Measurements from ENCODE around the gene CIAO2B. TPM values are rescaled to one million over a fixed set of nuclear protein-coding genes. Genes with fewer than 3 reads are reported as not detected.

Gene CIAO2B
- total RNA-seq, 1 donor from 2014 or later: 89.4 TPM

GRCh38 chr16:66903544-66904427 lies 30.4 kb downstream of the CIAO2B start:
- Mint-ChIP-seq H3K4me1 (ENCODE audit: low read depth, unreplicated experiment) (peaks cover 22% of the 10 kb centered on the region), H3K9me3 (ENCODE audit: unreplicated experiment) (no peaks in the 10 kb centered on the region), H3K36me3 (ENCODE audit: unreplicated experiment) (no peaks in the 10 kb centered on the region), H3K27ac (ENCODE audit: unreplicated experiment) (no peak overlapping the region), H3K27me3 (ENCODE audit: unreplicated experiment) (peaks cover 8% of the 10 kb centered on the region), H3K4me3 (ENCODE audit: unreplicated experiment) (no peak overlapping the region)
- no peak for DNase-seq
- TF ChIP-seq CTCF (IDR thresholded peaks at IDR 0.05; ENCODE audit: partially characterized antibody, unreplicated experiment): no peak

GRCh38 chr16:66902648-66903543 lies 31.3 kb downstream of the CIAO2B start:
- no peaks in the 10 kb centered on the region for H3K36me3 Mint-ChIP-seq (ENCODE audit: unreplicated experiment)
- no peak overlapping the region for H3K27ac Mint-ChIP-seq (ENCODE audit: unreplicated experiment)
- no peak for DNase-seq
- no peak overlapping the region for H3K4me3 Mint-ChIP-seq (ENCODE audit: unreplicated experiment)
- peaks cover 9% of the 10 kb centered on the region for H3K27me3 Mint-ChIP-seq (ENCODE audit: unreplicated experiment)
- no peak for TF ChIP-seq CTCF (IDR thresholded peaks at IDR 0.05; ENCODE audit: partially characterized antibody, unreplicated experiment)
- H3K9me3 Mint-ChIP-seq (ENCODE audit: unreplicated experiment): no peaks in the 10 kb centered on the region
- H3K4me1 Mint-ChIP-seq (ENCODE audit: low read depth, unreplicated experiment): peaks cover 22% of the 10 kb centered on the region

GRCh38 chr16:66901626-66902025 lies 32.6 kb downstream of the CIAO2B start:
- no peak for DNase-seq
- Mint-ChIP-seq H3K27ac (ENCODE audit: unreplicated experiment) (no peak overlapping the region), H3K36me3 (ENCODE audit: unreplicated experiment) (no peaks in the 10 kb centered on the region), H3K4me3 (ENCODE audit: unreplicated experiment) (no peak overlapping the region), H3K27me3 (ENCODE audit: unreplicated experiment) (peaks cover 9% of the 10 kb centered on the region), H3K4me1 (ENCODE audit: low read depth, unreplicated experiment) (peaks cover 23% of the 10 kb centered on the region), H3K9me3 (ENCODE audit: unreplicated experiment) (no peaks in the 10 kb centered on the region)
- no peak for TF ChIP-seq CTCF (IDR thresholded peaks at IDR 0.05; ENCODE audit: partially characterized antibody, unreplicated experiment)

DNA sequence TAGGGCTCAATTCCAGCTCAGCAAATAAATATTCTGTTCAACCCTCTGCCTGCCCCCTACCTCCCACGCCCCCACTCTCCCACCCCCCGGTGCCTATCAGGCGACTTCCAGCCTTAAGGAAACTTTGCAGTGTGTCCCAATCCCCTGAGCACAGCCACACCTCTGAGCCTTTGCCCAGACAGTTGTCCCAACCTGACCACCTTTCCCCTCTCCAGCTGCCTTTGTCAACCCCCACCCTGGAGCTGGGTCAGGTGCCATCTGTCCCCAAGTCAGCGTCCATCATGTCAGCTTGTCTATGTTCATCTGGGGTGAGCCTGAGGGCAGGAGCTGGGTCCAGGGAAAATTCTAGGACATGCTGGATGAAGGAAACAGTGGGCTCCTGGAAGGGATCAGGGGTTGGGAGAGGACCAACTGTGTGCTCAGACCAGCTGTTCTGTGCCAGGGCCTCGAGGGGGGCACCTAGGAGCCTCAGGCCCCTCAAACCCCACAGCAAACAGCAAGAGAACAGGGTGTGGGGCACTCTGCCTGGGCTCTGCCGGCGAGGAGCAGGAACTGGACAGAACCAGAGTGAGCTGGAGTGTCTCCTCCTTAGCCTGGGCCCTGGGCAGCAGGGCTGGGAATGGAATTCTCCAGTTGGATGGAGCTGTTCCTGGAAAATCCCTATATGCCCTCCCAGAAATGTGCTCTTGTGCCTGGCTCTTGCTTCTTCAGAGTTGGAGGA lies 33.3 kb downstream of the CIAO2B start:
- TF ChIP-seq CTCF (IDR thresholded peaks at IDR 0.05; ENCODE audit: partially characterized antibody, unreplicated experiment): no peak
- no peak for DNase-seq
- peaks cover 13% of the 10 kb centered on the region for H3K27me3 Mint-ChIP-seq (ENCODE audit: unreplicated experiment)
- peak overlapping the region; percentile 90 for H3K27ac Mint-ChIP-seq (ENCODE audit: unreplicated experiment)
- peaks cover 3% of the 10 kb centered on the region for H3K9me3 Mint-ChIP-seq (ENCODE audit: unreplicated experiment)
- peaks cover 30% of the 10 kb centered on the region for H3K4me1 Mint-ChIP-seq (ENCODE audit: low read depth, unreplicated experiment)
- H3K4me3 Mint-ChIP-seq (ENCODE audit: unreplicated experiment): peak overlapping the region; percentile 43
- H3K36me3 Mint-ChIP-seq (ENCODE audit: unreplicated experiment): no peaks in the 10 kb centered on the region

Data from glutamatergic neuron (in vitro differentiated cells).